ENCODE results near the gene SPTAN1.

Gene SPTAN1

DNA sequence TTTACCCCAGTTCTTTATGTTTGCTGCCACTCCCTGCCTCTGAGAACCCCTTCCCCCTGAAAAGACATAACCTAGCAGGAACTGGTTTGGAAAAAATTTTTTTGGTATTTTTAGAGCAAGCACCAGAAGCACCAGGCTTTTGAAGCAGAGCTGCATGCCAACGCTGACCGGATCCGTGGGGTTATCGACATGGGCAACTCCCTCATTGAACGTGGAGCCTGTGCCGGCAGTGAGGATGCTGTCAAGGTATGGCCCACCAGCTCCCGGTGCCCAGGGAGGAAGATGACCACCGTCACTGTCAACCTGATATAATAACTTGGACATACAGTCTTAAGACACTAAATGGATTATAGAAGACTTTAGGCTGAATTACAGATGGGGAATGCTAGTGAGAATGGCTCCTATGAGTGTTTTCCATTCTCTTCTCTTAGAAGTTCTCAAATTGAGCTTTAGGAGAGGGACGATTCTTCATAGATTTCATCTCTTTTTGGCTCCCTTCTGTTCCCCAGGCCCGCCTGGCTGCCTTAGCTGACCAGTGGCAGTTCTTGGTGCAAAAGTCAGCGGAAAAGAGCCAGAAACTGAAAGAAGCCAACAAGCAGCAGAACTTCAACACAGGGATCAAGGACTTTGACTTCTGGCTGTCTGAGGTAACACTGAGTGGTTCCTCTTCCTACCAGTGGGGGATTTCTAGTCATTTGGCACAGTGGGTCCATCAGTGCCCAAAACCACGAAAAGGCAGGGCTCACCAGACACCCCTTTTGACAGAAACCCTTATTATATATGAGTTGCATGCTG lies 59.4 kb downstream of the SPTAN1 start:
- TF ChIP-seq, protein P1, sequence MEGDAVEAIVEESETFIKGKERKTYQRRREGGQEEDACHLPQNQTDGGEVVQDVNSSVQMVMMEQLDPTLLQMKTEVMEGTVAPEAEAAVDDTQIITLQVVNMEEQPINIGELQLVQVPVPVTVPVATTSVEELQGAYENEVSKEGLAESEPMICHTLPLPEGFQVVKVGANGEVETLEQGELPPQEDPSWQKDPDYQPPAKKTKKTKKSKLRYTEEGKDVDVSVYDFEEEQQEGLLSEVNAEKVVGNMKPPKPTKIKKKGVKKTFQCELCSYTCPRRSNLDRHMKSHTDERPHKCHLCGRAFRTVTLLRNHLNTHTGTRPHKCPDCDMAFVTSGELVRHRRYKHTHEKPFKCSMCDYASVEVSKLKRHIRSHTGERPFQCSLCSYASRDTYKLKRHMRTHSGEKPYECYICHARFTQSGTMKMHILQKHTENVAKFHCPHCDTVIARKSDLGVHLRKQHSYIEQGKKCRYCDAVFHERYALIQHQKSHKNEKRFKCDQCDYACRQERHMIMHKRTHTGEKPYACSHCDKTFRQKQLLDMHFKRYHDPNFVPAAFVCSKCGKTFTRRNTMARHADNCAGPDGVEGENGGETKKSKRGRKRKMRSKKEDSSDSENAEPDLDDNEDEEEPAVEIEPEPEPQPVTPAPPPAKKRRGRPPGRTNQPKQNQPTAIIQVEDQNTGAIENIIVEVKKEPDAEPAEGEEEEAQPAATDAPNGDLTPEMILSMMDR (IDR thresholded peaks at IDR 0.05; ENCODE audit: insufficient read depth, low read length, poor library complexity, severe bottlenecking) = no peak
- no peaks in the 10 kb centered on the region for H3K27me3 ChIP-seq (replicated peaks; ENCODE audit: control insufficient read depth, insufficient read depth, low read length)
- H3K36me3 ChIP-seq (ENCODE audit: control insufficient read depth, insufficient read depth, low read length) = peaks cover 32% of the 10 kb centered on the region

DNA sequence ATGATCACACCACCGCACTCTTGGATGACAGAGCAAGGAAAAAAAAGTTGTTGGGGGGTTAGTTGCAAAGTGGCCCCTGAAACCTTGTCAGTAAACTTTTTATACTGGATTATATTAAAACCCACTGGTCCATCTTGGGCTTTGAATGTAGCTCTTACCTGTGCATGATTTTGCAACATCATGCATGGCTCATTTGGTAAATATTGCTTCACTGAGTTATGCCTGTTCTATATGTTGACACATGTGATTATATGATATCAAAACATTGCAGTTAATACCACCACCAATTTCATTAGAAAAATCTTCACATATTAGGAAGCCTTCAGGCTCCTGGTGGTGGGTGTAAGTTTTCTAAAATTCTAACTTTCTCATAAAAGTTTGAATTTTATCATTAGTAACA lies 62.3 kb downstream of the SPTAN1 start:
- H3K27me3 ChIP-seq (replicated peaks; ENCODE audit: control insufficient read depth, insufficient read depth, low read length) = no peaks in the 10 kb centered on the region
- peaks cover 38% of the 10 kb centered on the region for H3K36me3 ChIP-seq (ENCODE audit: control insufficient read depth, insufficient read depth, low read length)
- DNase-seq (ENCODE audit: extremely low read depth, insufficient read length) = no peak
- H3K4me3 ChIP-seq (replicated peaks; ENCODE audit: low read depth, low read length) = no peak overlapping the region
- TF ChIP-seq, protein P1 (IDR thresholded peaks at IDR 0.05; ENCODE audit: insufficient read depth, low read length, poor library complexity, severe bottlenecking) = no peak

More for the DNA sequence above, 59.4 kb downstream of the SPTAN1 start:
- H3K4me3 ChIP-seq (replicated peaks; ENCODE audit: low read depth, low read length) = no peak overlapping the region
- no peak for DNase-seq (ENCODE audit: extremely low read depth, insufficient read length)

- Histone ChIP-seq H3K36me3 (ENCODE audit: control insufficient read depth, insufficient read depth, low read length) (peaks cover 33% of the 10 kb centered on the region), H3K4me3 (replicated peaks; ENCODE audit: low read depth, low read length) (no peak overlapping the region), H3K27me3 (replicated peaks; ENCODE audit: control insufficient read depth, insufficient read depth, low read length) (no peaks in the 10 kb centered on the region)
- TF ChIP-seq, protein P1 (IDR thresholded peaks at IDR 0.05; ENCODE audit: insufficient read depth, low read length, poor library complexity, severe bottlenecking) = no peak
- DNase-seq (ENCODE audit: extremely low read depth, insufficient read length) = no peak
Observed at GRCh38 chr9:128615571-128615970, 63.2 kb downstream of the SPTAN1 start.

- TF ChIP-seq, protein P1 (IDR thresholded peaks at IDR 0.05; ENCODE audit: insufficient read depth, low read length, poor library complexity, severe bottlenecking) = no peak
- no peaks in the 10 kb centered on the region for H3K27me3 ChIP-seq (replicated peaks; ENCODE audit: control insufficient read depth, insufficient read depth, low read length)
Observed at GRCh38 chr9:128617943-128618342, 65.6 kb downstream of the SPTAN1 start.

GRCh38 chr9:128619127-128619526 lies 66.7 kb downstream of the SPTAN1 start:
- TF ChIP-seq, protein P1 (IDR thresholded peaks at IDR 0.05; ENCODE audit: insufficient read depth, low read length, poor library complexity, severe bottlenecking) = no peak
- no peak for DNase-seq (ENCODE audit: extremely low read depth, insufficient read length)
- Histone ChIP-seq H3K36me3 (ENCODE audit: control insufficient read depth, insufficient read depth, low read length) (peaks cover 30% of the 10 kb centered on the region), H3K4me3 (replicated peaks; ENCODE audit: low read depth, low read length) (no peak overlapping the region), H3K27me3 (replicated peaks; ENCODE audit: control insufficient read depth, insufficient read depth, low read length) (no peaks in the 10 kb centered on the region)

More at GRCh38 chr9:128617943-128618342, 65.6 kb downstream of the SPTAN1 start:
- Histone ChIP-seq H3K36me3 (ENCODE audit: control insufficient read depth, insufficient read depth, low read length) (peaks cover 33% of the 10 kb centered on the region), H3K4me3 (replicated peaks; ENCODE audit: low read depth, low read length) (no peak overlapping the region)
- no peak for DNase-seq (ENCODE audit: extremely low read depth, insufficient read length)

Data from GM06990 (cell line).